HG03135 (cell line): ENCODE data around the gene SCGB1C2.
"Not testable (repeated sequence)": the region's sequence is repeated elsewhere in the genome, so short reads cannot be mapped to it uniquely, and the experiment has no call there.

Experiments used
- ATAC-seq: cut with Tn5 transposase; IDR thresholded peaks from one replicate; pipeline ENCODE4 v1.9.1; 2021; ENCODE audit warnings: mild to moderate bottlenecking, moderate library complexity; ENCODE audit not compliant: unreplicated experiment

Gene SCGB1C2

DNA sequence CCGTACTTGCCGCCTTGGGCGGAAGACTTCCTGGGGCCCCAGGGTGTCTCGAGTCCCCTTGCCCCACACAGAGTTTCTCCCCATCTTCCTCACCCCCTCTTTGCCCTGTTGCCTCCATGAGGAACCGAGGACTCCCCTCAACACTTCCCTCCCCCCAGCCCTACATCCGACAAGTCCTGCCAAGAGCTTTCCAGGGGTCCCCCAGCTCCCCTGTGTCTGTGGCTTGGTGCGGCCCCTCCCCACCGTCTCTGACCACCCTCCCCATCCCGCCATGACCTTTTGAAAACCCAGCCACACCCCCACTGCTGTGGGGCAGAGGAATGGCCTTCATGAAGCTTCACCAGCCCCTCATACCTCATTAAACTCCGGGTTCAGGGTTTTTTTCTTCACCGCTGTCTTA lies 11.4 kb downstream of the SCGB1C2 start:
- ATAC-seq, result no peak

DNA sequence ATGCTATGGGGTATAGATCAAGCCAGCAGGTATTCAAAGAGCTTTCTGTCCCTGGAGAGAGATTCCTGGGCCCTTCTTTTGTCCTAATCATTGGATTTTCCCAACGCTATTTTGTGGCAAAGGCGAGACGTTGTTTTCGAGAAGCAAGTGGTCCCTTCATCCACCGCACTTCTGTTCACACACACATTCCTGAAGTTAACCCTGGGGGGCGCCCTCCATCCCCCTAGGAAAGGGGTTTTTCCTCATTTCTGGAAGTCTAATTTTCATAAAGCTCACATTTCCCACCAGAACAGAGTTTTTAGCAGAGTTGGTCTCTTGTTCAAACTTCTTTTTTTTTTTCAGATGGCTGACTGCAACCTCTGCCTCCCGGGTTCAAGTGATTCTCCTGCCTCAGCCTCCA lies 11.9 kb downstream of the SCGB1C2 start:
- ATAC-seq, result no peak

DNA sequence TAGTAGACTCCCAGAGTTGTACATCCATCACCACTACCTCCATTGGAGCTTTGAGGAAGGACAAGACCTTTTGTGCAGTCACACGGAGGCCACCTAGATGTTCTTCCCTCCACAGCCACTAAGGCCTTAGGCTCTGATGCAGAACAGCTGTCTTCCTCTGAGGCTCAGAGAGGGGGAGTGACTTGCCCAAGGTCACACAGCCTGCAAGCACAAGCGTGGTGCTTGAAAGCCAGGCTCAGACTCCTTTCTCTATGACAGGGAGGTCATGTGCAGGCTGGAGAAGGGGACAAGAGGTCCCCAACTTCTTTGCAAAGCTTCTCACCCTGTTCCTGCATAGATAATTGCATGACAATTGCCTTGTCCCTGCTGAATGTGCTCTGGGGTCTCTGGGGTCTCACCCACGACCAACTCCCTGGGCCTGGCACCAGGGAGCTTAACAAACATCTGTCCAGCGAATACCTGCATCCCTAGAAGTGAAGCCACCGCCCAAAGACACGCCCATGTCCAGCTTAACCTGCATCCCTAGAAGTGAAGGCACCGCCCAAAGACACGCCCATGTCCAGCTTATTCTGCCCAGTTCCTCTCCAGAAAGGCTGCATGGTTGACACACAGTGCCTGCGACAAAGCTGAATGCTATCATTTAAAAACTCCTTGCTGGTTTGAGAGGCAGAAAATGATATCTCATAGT lies 12.7 kb downstream of the SCGB1C2 start:
- no peak for ATAC-seq

DNA sequence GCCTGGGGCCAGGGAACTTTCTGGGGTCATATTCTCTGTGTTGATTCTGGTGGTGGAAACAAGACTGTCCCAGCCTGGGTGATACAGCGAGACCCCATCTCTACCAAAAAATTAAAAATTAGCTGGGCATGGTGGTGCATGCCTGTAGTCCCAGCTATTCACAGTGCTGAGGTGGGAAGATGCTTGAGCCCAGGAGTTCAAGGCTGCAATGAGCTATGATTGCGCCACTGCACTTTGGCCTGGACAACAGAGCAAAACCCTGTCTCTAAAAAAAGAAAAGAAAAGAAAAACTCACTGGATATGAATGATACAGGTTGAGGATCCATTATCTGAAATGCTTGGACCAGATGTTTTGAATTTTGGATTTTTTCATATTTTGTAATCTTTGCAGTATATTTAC lies 13.6 kb downstream of the SCGB1C2 start:
- no peak for ATAC-seq

DNA sequence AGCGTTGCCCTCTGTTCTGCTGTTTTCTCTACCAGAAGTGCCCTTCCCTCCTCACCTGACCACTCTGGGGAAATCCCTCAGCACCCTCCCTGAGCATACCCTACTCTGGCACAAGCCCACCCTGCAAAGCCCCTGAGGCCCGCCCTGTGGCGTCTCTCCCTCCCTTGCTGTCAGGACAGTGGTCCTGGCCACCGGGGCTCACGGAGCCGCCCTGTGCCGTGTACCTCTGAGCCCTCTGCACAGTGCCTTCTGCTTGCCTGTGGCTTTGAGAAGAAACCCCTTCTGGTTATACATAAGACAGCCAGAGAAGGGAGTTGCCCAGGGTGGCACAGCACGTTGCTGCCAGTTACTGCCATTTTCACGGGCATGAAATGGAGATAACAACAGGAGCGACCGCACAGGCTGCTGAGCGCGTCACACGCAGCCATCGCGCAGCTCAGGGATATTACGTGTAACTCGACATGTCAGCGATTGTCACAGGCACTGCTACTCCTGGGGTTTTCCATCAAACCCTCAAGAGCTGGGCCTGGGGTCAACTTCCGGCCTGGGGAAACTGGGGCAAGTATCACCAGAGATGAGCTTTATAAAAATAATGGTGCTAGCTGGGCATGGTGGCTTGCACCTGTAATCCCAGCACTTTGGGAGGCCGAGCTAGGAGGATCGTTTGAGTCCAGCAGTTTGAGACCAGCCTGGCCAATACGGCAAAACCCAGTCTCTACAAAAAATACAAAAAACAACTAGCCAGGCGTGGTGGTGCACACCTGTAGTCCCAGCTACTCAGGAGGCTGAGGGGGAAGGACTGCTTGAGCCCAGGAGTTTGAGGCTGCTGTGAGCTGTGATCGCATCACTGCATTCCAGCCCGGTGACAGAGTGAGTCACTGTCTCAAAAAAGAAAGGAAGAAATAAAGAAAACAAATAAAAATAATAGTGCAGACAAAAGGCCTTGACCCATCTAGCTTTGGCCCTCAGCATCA lies 14.8 kb downstream of the SCGB1C2 start:
- ATAC-seq, result no peak

DNA sequence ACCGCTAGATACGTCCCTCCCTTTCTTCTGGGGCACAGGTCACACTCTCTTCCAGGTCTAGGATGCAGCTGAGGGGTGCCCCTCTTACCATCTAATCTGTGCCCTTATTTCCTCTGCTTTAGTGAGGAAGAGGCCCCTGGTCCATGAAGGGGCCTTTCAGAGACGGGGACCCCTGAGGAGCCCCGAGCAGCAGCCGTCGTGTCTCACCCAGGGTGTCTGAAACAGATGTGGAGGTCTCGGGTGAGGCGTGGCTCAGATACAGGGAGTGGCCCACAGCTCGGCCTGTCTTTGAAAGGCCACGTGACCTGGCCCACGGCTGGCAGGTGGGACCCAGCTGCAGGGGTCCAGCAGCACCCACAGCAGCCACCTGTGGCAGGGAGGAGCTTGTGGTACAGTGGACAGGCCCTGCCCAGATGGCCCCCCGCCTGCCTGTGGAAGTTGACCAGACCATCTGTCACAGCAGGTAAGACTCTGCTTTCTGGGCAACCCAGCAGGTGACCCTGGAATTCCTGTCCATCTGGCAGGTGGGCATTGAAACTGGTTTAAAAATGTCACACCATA lies 15.6 kb downstream of the SCGB1C2 start:
- no peak for ATAC-seq

DNA sequence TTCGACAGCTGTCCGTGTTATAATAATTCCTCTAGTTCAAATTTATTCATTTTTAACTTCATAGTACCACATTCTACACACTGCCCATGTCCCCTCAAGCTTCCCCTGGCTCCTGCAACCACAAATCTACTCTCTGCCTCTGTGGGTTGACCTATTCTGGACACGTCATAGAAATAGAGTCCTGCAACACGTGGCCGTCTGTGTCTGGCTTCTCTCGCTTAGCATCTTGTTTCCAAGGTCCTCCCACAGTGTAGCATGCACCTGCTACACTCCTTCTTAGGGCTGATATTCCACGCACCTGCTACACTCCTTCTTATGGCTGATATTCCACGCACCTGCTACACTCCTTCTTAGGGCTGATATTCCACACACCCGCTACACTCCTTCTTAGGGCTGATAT lies 16.5 kb downstream of the SCGB1C2 start:
- no peak for ATAC-seq

DNA sequence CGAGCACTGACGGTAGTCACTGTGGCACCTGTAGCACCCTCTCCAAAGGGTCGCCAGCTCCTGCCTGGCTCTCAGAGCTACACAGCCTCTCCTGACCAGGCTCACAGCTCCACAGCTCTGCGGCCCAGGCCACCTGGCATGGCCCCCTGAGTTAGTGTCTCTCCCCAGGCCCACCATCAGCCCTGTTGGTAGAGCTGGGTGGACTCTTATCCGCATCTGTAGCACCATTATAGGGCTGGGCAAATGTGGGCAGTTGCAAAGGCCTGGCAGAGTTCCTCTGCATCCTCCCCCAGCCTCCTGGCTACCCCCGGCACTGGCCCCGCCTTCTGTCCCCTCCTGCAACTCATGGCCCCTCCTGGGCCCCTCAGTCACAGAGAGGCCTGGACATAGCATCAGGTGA lies 18.2 kb downstream of the SCGB1C2 start:
- ATAC-seq, result no peak

DNA sequence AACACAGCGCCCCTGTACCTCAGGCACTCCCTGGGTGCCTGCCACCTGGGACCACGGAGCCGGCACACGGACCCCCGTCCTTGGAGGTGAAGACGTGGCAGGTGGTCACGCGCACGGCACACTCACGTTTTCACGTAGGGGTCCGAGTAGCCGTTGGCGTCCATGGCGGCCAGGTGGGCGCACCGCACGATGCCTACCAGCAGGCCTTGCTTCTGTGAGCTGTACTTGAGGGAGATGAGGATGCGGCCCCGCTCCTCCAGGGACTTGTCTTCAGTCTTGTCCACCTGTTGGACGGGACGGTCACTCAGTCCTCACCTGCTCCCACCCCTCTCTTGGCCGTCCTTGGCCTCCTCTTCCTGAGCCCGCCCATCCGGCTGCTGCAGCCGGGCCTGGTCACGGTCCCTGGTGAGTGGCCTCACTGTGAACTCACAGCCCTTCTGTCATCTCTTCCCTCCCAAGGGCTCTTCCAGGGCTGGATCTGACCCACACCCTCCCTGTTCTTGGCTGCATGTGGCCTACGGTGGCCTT lies 18.8 kb downstream of the SCGB1C2 start:
- no peak for ATAC-seq

DNA sequence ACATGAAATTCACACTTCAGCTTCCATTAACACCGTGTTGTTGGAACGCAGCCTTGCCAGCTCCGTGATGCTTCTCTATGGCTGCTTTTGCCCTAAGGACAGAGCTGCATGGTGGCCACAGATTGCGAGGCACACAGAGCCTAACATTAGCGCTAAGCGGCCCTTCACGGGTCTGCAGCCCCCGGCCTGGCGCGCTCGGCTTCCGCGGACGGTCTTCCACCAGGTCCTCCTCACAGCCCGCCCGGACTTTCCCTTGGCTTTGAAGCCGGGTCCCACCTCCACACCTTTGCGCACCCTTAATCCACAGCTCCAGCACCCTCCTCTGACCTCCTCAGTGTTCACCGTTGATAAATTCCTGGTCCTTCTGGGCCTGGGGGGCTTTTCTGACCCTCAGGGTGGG lies 19.6 kb downstream of the SCGB1C2 start:
- no peak for ATAC-seq

DNA sequence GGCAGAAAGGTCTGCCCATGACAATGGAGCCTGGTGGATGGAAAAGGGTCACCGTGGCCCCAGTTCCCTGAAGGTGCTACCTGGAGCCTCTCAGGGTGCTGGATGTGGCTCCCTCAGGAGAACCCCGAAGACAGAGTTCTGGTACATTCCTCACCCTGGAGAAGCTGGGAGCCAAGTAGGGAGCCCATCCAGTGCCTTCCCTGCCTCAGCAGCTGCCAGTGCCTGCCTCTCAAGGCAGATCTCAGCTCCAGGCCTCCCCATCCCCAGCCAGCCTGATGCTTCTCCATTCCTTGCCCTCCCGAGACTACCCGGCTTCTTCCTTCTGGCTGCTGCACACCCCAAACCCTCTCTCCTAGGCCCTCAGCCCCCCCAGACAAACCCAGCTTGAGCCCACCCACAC lies 20.5 kb downstream of the SCGB1C2 start:
- ATAC-seq, result no peak

DNA sequence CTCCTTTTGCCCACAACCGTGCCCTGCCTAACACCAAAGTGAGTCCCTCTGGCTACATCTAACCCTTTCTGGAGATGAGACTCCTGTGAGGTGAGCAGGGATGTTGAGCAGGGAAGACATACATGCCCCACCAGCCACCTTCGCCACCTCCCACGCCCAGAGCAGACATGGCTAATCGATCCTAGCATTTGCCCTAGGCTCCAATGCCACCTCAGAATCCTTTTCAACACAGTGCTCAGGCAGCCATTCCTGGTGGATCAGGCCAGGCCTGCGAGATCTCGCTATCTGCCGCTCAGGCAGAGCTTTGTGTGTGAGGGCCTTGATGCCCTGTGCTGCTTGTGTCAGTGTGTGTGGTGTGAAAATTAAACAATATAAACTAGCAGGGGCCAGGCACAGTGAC lies 21.0 kb downstream of the SCGB1C2 start:
- no peak for ATAC-seq

DNA sequence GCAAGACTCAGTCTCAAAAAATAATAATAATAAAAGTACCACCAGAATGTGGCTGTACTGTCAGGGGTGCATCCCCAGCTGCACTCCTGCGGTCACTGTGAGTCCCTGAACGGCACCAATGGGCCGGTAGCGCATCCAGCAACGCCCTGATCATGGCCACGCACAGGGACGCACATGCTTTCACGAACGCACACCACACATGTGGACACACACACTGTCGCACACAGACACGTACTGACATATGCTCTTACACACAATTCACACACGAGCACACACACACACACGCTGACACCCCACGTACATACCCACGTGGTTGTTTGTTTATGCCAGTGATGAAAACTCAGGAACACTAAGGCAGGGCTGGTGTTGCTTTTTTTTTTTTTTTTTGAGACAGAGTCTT lies 22.2 kb downstream of the SCGB1C2 start:
- ATAC-seq, result no peak

DNA sequence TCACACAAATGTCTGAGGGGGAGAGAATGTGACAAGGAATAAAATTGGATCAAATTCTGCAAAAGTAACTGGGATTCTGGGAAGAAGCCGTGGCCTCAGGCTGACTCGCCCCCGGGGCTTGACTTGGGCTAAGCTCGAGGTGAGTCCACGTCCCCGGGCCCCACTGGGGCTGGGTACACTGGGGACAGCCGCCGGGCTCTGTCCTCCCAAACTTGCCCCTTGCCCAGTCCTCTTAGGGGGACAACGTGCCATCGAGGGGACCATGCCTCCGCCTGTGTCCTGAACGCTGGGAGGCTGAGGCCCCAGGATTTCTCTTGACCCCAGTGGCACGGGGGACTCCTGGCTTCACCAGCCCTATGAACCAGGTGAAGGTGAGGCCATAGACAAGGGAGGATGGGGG lies 23.0 kb downstream of the SCGB1C2 start:
- ATAC-seq, result no peak

DNA sequence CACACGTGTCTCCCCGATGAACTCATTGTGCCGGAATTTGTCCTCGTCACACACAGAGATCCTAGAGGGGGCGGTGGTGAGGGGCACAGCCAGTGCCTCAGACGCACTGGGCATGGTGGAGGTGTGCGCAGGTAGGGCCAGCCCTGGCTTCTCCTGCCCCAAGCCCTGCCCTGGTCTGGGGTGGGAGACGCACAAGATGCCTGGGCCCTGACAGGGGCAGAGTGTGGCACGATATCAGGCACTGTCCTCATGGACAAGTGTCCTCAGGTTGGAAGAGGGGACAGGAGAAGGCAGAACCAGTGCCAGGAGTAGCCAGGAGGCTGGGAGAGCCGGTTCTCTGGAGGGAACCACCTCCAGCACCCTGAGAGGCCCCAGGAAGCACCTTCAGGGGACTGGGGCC lies 24.1 kb downstream of the SCGB1C2 start:
- ATAC-seq, result no peak

DNA sequence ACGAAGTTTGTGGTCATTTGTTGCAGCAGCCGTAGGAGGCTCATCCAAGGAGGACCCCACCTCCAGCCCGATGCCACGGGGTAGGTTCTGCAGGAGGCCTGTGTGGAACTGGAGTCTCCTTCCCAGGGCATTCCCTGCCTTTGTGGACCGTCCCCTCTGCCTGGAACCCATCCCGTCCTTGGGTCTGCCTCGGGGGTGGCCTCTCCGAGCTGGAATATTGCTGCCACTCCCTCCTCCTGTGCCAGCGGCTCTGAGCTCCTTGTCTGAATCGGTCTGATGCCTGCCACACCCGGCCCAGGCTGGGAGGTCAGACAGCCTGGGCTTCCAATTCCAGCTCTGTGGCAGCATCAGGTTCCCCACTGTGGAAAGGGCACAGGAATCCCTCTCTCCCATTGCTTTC lies 25.3 kb downstream of the SCGB1C2 start:
- ATAC-seq, result no peak

DNA sequence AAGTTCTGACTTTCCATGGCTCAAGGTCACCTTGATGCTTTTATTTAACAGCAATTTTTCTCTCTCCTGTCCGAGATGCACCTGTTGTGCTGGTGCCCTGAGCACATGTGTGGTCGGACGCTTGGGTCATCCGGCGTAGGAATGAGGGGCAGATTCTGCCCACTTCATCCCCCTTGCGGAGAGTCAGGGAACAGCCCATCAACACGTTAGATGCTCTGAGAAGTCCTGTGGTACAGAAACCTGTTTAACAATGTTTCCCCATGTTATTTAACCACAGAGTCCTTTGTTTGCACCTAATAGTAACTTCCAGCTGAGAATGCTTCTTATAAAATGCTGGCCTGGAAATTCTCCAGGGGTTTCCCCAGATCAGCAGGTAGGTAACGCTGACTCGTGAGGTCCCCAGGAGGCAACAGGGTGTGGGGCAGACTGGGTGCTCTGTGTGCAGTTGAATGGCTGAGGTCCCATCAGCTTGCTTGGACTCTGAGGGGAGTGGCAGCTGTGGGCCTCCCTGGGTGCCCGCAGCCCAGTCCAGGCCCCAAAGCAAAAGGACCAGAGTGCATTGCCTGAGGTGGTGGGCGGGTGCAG lies 26.2 kb downstream of the SCGB1C2 start:
- ATAC-seq, result no peak

DNA sequence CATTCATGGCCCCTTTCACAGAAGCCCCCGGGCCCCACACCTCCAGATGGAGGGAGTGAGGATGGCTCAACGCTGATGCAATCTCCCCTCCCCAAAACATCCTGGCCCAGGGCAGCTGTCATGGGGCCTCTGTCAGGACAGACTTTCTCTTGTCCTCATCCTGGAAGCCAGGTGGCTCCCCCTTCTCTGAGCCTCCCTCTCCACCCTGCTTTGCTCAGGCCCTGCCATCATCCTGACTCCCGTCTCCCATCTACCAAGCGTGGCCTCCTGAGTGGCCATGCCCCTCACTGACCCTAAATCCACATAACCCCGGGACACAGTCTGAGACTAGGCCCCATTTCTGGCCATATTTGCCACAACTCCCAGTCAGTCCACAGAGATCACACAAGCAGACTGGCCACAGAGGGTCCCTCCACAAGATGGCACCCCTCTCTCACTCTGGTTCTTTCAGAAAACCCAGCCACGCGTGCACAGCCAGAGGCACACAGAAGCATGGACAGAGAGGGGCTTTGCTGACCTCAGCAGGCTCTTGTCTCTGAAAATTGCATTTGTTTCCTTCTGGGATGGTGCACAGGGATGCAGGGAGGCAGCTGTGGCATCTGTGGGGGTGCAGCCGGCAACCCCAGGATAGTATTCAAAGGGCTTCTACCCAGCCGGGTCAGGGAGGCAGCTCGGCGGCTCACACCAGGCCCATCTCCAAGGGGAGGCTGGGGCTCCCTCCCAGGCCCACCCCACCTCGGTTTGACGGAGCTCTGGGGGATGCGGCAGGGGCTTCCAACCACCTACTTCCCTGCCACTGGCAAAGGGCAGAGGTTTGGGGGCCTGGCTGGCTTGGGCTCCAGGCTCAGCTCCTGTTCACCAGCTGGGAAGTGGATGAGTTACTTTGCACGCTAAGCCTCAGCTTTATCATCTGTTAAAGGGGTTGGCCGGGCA lies 27.2 kb downstream of the SCGB1C2 start:
- no peak for ATAC-seq

DNA sequence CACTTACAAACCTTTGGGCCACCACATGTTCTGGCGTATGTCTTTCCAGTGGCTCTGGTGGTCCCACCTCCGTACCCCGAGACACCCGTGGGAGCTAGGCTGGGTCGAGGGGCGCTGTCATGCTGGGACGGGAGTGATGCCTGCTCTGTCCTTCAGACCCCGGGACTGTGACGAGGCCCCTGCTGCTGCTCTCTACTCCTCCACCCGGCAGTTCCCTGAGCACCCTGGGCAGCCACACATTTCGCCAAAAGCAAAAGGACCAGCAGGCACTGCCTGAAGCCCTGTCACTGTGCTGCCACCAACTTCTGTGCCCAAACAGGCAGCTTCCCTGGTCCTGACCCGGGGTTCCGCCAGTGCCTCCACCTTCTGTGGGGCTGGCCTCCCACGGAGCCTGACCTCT lies 28.6 kb downstream of the SCGB1C2 start:
- ATAC-seq, result no peak

DNA sequence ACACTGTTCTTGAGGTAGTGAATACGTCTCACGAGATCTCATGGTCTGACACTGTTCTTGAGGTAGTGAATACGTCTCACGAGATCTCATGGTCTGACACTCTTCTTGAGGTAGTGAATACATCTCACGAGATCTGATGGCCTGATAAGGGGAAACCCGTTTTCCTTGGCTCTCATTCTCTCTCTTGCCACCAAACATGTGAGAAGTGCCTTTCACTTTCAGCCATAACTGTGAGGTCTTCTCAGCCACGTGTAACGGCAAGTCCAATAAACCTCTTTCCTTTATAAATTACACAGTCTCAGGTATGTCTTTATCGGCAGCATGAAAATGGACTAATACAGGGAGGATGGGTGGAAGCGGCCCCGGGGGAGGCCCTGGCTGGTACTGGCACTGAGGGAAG lies 31.2 kb downstream of the SCGB1C2 start:
- not testable (repeated sequence) for ATAC-seq
